Peyer's patch (tissue), 4 donors: ENCODE measurements around the gene CNTNAP2.

ENCODE experiments used
- POLR2A ChIP-seq, 2 donors: fragments of 450-650 bp; IDR thresholded peaks; one replicate each; pipeline ENCODE4 v1.5.1; 2017; ENCODE audit warnings: antibody characterized with exemption in 2 of 2, mild to moderate bottlenecking in 2 of 2, moderate library complexity in 2 of 2
- TF ChIP-seq, protein P1 (sequence below), 6 experiments: fragments of 450-650 bp in 4 of 6; fragments of 200-600 bp in 2 of 6; sonication (generic) in 1 of 6; IDR thresholded peaks; one replicate each; pipeline ENCODE4 v1.5.1; 2017 to 2019; ENCODE audit warnings: antibody characterized with exemption in 6 of 6, mild to moderate bottlenecking in 3 of 6, moderate library complexity in 1 of 6

GRCh38 chr7:146768957-146769356 lies 652.4 kb downstream of the CNTNAP2 start:
- TF ChIP-seq, protein P1, sequence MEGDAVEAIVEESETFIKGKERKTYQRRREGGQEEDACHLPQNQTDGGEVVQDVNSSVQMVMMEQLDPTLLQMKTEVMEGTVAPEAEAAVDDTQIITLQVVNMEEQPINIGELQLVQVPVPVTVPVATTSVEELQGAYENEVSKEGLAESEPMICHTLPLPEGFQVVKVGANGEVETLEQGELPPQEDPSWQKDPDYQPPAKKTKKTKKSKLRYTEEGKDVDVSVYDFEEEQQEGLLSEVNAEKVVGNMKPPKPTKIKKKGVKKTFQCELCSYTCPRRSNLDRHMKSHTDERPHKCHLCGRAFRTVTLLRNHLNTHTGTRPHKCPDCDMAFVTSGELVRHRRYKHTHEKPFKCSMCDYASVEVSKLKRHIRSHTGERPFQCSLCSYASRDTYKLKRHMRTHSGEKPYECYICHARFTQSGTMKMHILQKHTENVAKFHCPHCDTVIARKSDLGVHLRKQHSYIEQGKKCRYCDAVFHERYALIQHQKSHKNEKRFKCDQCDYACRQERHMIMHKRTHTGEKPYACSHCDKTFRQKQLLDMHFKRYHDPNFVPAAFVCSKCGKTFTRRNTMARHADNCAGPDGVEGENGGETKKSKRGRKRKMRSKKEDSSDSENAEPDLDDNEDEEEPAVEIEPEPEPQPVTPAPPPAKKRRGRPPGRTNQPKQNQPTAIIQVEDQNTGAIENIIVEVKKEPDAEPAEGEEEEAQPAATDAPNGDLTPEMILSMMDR (IDR thresholded peaks at IDR 0.05), result no peak
- TF ChIP-seq POLR2A (IDR thresholded peaks at IDR 0.05), result no peak
